ENCODE measurements around the gene VWCE.
"Not testable (repeated sequence)": the region's sequence is repeated elsewhere in the genome, so short reads cannot be mapped to it uniquely, and the experiment has no call there.

VWCE gene

GRCh38 chr11:61279934-61280659 is 15.0 kb downstream of the VWCE start:
- peak; percentile 38 to 62 for DNase-seq

- peak in 1 of 2 experiments; percentile 16 for DNase-seq
Observed at GRCh38 chr11:61278001-61278470, 17.1 kb downstream of the VWCE start.

- DNase-seq = no peak
Observed at GRCh38 chr11:61277186-61278000, 17.7 kb downstream of the VWCE start.

- DNase-seq = no peak
Observed at GRCh38 chr11:61275191-61275590, 19.9 kb downstream of the VWCE start.

- DNase-seq = no peak
Observed at GRCh38 chr11:61274084-61274483, 21.0 kb downstream of the VWCE start.

- peak in 1 of 2 experiments; percentile 7 for DNase-seq
Observed at GRCh38 chr11:61273178-61274078, 21.7 kb downstream of the VWCE start.

GRCh38 chr11:61272731-61273130 is 22.4 kb downstream of the VWCE start:
- no peak for DNase-seq

GRCh38 chr11:61270354-61271076 is 24.6 kb downstream of the VWCE start:
- DNase-seq = no peak

- DNase-seq = no peak
Observed at GRCh38 chr11:61268588-61269250, 26.4 kb downstream of the VWCE start.

- DNase-seq = no peak
Observed at GRCh38 chr11:61267437-61267841, 27.7 kb downstream of the VWCE start.

GRCh38 chr11:61266602-61267001 is 28.5 kb downstream of the VWCE start:
- DNase-seq = no peak

GRCh38 chr11:61265357-61265756 is 29.8 kb downstream of the VWCE start:
- DNase-seq = no peak

GRCh38 chr11:61264795-61265194 is 30.3 kb downstream of the VWCE start:
- DNase-seq = no peak

- DNase-seq = no peak
Observed at GRCh38 chr11:61264371-61264770, 30.7 kb downstream of the VWCE start.

- DNase-seq = no peak
Observed at GRCh38 chr11:61259363-61259762, 35.8 kb downstream of the VWCE start.

- no peak for DNase-seq
Observed at GRCh38 chr11:61258546-61258945, 36.6 kb downstream of the VWCE start.

GRCh38 chr11:61256710-61257482 is 38.2 kb downstream of the VWCE start:
- no peak for DNase-seq

GRCh38 chr11:61254403-61255025 is 40.6 kb downstream of the VWCE start:
- DNase-seq = peak; percentile 45 to 46

- DNase-seq = not testable (repeated sequence)
Observed at GRCh38 chr11:61252332-61252731, 42.8 kb downstream of the VWCE start.

All from NCI-H2081 (cell line).